MM.1S (cell line): ENCODE data around the gene AARS1.

Source experiments
- CTCF ChIP-seq: fragments of 300-600 bp; sonication (generic); IDR thresholded peaks from 2 replicates; pipeline ENCODE4 v1.5.1; 2016; ENCODE audit warnings: antibody characterized with exemption, low read length, mixed read lengths
- EZH2phosphoT487 ChIP-seq: fragments of 300-600 bp; sonication (generic); IDR thresholded peaks from 2 replicates; pipeline ENCODE4 v1.6.1; 2018; ENCODE audit warnings: antibody characterized with exemption, low read length

- TF ChIP-seq CTCF (no peak), EZH2phosphoT487 (no peak)
Observed at GRCh38 chr16:70271696-70272095, 17.6 kb downstream of the AARS1 start.
